ENCODE data around the gene MACROD1. TPM values are rescaled to one million over a fixed set of nuclear protein-coding genes. Genes with fewer than 3 reads are reported as not detected.

Gene MACROD1
- total RNA-seq, 1 donor from 2014 or later: 29.3 TPM

- no peak for DNase-seq
These were observed 73.7 kb downstream of the MACROD1 start for GRCh38 chr11:64092111-64092760.

GRCh38 chr11:64090806-64091516, 75.0 kb downstream of the MACROD1 start:
- DNase-seq: no peak

- DNase-seq: no peak
These were observed 75.8 kb downstream of the MACROD1 start for GRCh38 chr11:64089915-64090805.

- no peak for DNase-seq
These were observed 76.4 kb downstream of the MACROD1 start for GRCh38 chr11:64089493-64089892.

- no peak for DNase-seq
These were observed 76.9 kb downstream of the MACROD1 start for GRCh38 chr11:64089027-64089360.

- peak; percentile 8 for DNase-seq
These were observed 77.5 kb downstream of the MACROD1 start for GRCh38 chr11:64088162-64089026.

- no peak for DNase-seq
These were observed 79.4 kb downstream of the MACROD1 start for GRCh38 chr11:64086258-64087123.

- no peak for DNase-seq
These were observed 80.0 kb downstream of the MACROD1 start for GRCh38 chr11:64085906-64086257.

GRCh38 chr11:64084951-64085710, 80.8 kb downstream of the MACROD1 start:
- DNase-seq: no peak

GRCh38 chr11:64084146-64084950, 81.6 kb downstream of the MACROD1 start:
- DNase-seq: no peak

- no peak for DNase-seq
These were observed 82.4 kb downstream of the MACROD1 start for GRCh38 chr11:64083398-64084080.

GRCh38 chr11:64081745-64082442, 84.0 kb downstream of the MACROD1 start:
- DNase-seq: no peak

- no peak for DNase-seq
These were observed 85.5 kb downstream of the MACROD1 start for GRCh38 chr11:64080390-64080789.

- DNase-seq: no peak
These were observed 87.0 kb downstream of the MACROD1 start for GRCh38 chr11:64078905-64079304.

GRCh38 chr11:64078284-64078683, 87.6 kb downstream of the MACROD1 start:
- no peak for DNase-seq

- no peak for DNase-seq
These were observed 88.3 kb downstream of the MACROD1 start for GRCh38 chr11:64077607-64078006.

- DNase-seq: no peak
These were observed 89.2 kb downstream of the MACROD1 start for GRCh38 chr11:64076758-64077157.

- no peak for DNase-seq
These were observed 91.7 kb downstream of the MACROD1 start for GRCh38 chr11:64074239-64074638.

GRCh38 chr11:64073542-64073941, 92.4 kb downstream of the MACROD1 start:
- no peak for DNase-seq

All from dermis blood vessel endothelial cell (primary cell).